ENCODE results near the gene PDE4B.

The PDE4B gene

GRCh38 chr1:65992165-65992821 lies 199.6 kb downstream of the PDE4B start:
- H3K27ac ChIP-seq = no peak overlapping the region
- H3K9me3 ChIP-seq = no peaks in the 10 kb centered on the region
- no peak for TF ChIP-seq CTCF (IDR thresholded peaks at IDR 0.05)
- H3K4me1 ChIP-seq (ENCODE audit: control insufficient read depth in 1 of 2, insufficient read depth in 1 of 2, low read depth in 1 of 2, low read length in 1 of 2) = no peaks in the 10 kb centered on the region
- H3K27me3 ChIP-seq = no peaks in the 10 kb centered on the region
- no peak overlapping the region for H3K4me3 ChIP-seq (ENCODE audit: low read depth in 1 of 2, low read length in 1 of 2)
- no peaks in the 10 kb centered on the region for H3K36me3 ChIP-seq

- Histone ChIP-seq H3K36me3 (no peaks in the 10 kb centered on the region), H3K4me1 (ENCODE audit: control insufficient read depth in 1 of 2, insufficient read depth in 1 of 2, low read depth in 1 of 2, low read length in 1 of 2) (no peaks in the 10 kb centered on the region), H3K27ac (no peak overlapping the region), H3K27me3 (no peaks in the 10 kb centered on the region), H3K9me3 (no peaks in the 10 kb centered on the region), H3K4me3 (ENCODE audit: low read depth in 1 of 2, low read length in 1 of 2) (no peak overlapping the region)
- TF ChIP-seq CTCF (IDR thresholded peaks at IDR 0.05) = no peak
These were observed 200.2 kb downstream of the PDE4B start for GRCh38 chr1:65992831-65993271.

GRCh38 chr1:65994223-65994622 lies 201.5 kb downstream of the PDE4B start:
- Histone ChIP-seq H3K4me3 (ENCODE audit: low read depth in 1 of 2, low read length in 1 of 2) (no peak overlapping the region), H3K27ac (no peak overlapping the region), H3K4me1 (ENCODE audit: control insufficient read depth in 1 of 2, insufficient read depth in 1 of 2, low read depth in 1 of 2, low read length in 1 of 2) (no peaks in the 10 kb centered on the region), H3K36me3 (no peaks in the 10 kb centered on the region), H3K9me3 (no peaks in the 10 kb centered on the region), H3K27me3 (no peaks in the 10 kb centered on the region)
- no peak for TF ChIP-seq CTCF (IDR thresholded peaks at IDR 0.05)

- Histone ChIP-seq H3K9me3 (no peaks in the 10 kb centered on the region), H3K4me1 (ENCODE audit: control insufficient read depth in 1 of 2, insufficient read depth in 1 of 2, low read depth in 1 of 2, low read length in 1 of 2) (no peaks in the 10 kb centered on the region), H3K27me3 (no peaks in the 10 kb centered on the region), H3K27ac (no peak overlapping the region), H3K4me3 (ENCODE audit: low read depth in 1 of 2, low read length in 1 of 2) (no peak overlapping the region), H3K36me3 (no peaks in the 10 kb centered on the region)
- no peak for TF ChIP-seq CTCF (IDR thresholded peaks at IDR 0.05)
These were observed 202.6 kb downstream of the PDE4B start for GRCh38 chr1:65995336-65995735.

GRCh38 chr1:65995928-65996327 lies 203.2 kb downstream of the PDE4B start:
- TF ChIP-seq CTCF (IDR thresholded peaks at IDR 0.05) = no peak
- H3K4me3 ChIP-seq (ENCODE audit: low read depth in 1 of 2, low read length in 1 of 2) = no peak overlapping the region
- no peaks in the 10 kb centered on the region for H3K27me3 ChIP-seq
- H3K4me1 ChIP-seq (ENCODE audit: control insufficient read depth in 1 of 2, insufficient read depth in 1 of 2, low read depth in 1 of 2, low read length in 1 of 2) = no peaks in the 10 kb centered on the region
- no peak overlapping the region for H3K27ac ChIP-seq
- H3K36me3 ChIP-seq = no peaks in the 10 kb centered on the region
- no peaks in the 10 kb centered on the region for H3K9me3 ChIP-seq

Data from neutrophil (primary cell).